Uterus (tissue), 4 donors: Measurements from ENCODE around the gene PEDS1. TPM values are rescaled to one million over a fixed set of nuclear protein-coding genes. Genes with fewer than 3 reads are reported as not detected.

Experiments used
- DNase-seq, 2 donors: peaks; one replicate each; pipeline ENCODE4 v3.0.0-alpha.2; 2019 to 2020
- H3K27ac ChIP-seq, 2 donors: fragments of 200-600 bp; sonication (generic); 1 replicate in 1 of 2; 2 replicates in 1 of 2; pipeline ENCODE4 v1.5.1; 2016 to 2018
- H3K27me3 ChIP-seq, 2 donors: fragments of 200-600 bp; sonication (generic); one replicate each; pipeline ENCODE4 v1.5.1; 2018 to 2019; ENCODE audit warnings: control low read depth in 1 of 2
- H3K36me3 ChIP-seq, 2 donors: fragments of 200-600 bp; sonication (generic); one replicate each; pipeline ENCODE4 v1.5.1; 2019; ENCODE audit warnings: control low read depth in 1 of 2
- H3K4me1 ChIP-seq, 2 donors: fragments of 200-600 bp; sonication (generic); one replicate each; pipeline ENCODE4 v1.5.1; 2018 to 2019; ENCODE audit warnings: control low read depth in 1 of 2
- H3K4me3 ChIP-seq, 2 donors: fragments of 200-600 bp; sonication (generic); 1 replicate in 1 of 2; 2 replicates in 1 of 2; pipeline ENCODE4 v1.5.1; 2018 to 2019; ENCODE audit warnings: mild to moderate bottlenecking in 1 of 2
- H3K9me3 ChIP-seq, 2 donors: fragments of 200-600 bp; sonication (generic); one replicate each; pipeline ENCODE4 v1.5.1; 2019; ENCODE audit warnings: control low read depth in 1 of 2
- POLR2A ChIP-seq, 2 donors: fragments of 450-650 bp; IDR thresholded peaks; one replicate each; pipeline ENCODE4 v1.6.1; 2016; ENCODE audit warnings: antibody characterized with exemption in 2 of 2, mild to moderate bottlenecking in 1 of 2, moderate library complexity in 1 of 2
- intact Hi-C: fragments of 100-400 bp; cut with DNase I; formaldehyde crosslinking; loops from one replicate; pipeline ENCODE4 v1.15.1; 2023; ENCODE audit warnings: low total_unique reads
- total RNA-seq, 4 donors: library from RNA; depleted of rRNA in 3 of 4; stranded (reverse); fragments of >200 nt in 3 of 4; gene quantifications; one replicate each; pipeline versions ENCODE4 v1.1.0 to v1.2.4, GENCODE V29; 2014 to 2023
- TF ChIP-seq, protein P1 (sequence below), 4 experiments: fragments of 200-600 bp in 2 of 4; fragments of 450-650 bp in 2 of 4; sonication (generic) in 2 of 4; IDR thresholded peaks; one replicate each; pipeline ENCODE4 v1.5.1; 2016 to 2019; ENCODE audit warnings: antibody characterized with exemption in 4 of 4, mild to moderate bottlenecking in 2 of 4, moderate library complexity in 1 of 4
- donor health status: DM: yes; HTN: yes; CAD: no.

The PEDS1 gene
- total RNA-seq, 4 donors from 2014 or later, result 1.5 to 19.8 (median 6.1) TPM

DNA sequence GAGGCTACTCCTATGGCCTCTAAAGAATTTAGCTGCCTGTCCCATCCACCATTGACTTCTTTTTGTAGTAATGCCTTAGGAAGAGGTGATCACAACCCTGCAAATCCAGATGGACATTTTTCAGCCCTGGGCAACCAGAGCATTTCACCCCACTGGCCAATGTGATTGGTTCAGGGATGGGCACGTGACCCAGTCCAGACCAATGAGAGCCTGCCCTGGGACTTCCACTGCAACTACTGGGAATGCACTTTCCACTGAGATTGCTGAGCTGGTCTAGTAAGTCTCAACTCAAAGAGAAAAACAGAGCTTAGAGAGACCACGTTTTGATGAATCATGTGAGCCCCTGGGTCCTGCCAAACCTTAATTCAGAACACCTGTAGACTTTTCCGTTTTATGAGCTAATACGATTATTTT, 31.7 kb downstream of the PEDS1 start:
- H3K9me3 ChIP-seq, result no peaks in the 10 kb centered on the region
- intact Hi-C loops, result loop anchor here (5.0 kb wide), 1 partner anchor 50 kb away; no protein-coding TSS in a partner anchor
- no peaks in the 10 kb centered on the region for H3K27me3 ChIP-seq
- no peak for DNase-seq
- H3K36me3 ChIP-seq, result no peaks in the 10 kb centered on the region
- TF ChIP-seq, protein P1, sequence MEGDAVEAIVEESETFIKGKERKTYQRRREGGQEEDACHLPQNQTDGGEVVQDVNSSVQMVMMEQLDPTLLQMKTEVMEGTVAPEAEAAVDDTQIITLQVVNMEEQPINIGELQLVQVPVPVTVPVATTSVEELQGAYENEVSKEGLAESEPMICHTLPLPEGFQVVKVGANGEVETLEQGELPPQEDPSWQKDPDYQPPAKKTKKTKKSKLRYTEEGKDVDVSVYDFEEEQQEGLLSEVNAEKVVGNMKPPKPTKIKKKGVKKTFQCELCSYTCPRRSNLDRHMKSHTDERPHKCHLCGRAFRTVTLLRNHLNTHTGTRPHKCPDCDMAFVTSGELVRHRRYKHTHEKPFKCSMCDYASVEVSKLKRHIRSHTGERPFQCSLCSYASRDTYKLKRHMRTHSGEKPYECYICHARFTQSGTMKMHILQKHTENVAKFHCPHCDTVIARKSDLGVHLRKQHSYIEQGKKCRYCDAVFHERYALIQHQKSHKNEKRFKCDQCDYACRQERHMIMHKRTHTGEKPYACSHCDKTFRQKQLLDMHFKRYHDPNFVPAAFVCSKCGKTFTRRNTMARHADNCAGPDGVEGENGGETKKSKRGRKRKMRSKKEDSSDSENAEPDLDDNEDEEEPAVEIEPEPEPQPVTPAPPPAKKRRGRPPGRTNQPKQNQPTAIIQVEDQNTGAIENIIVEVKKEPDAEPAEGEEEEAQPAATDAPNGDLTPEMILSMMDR (IDR thresholded peaks at IDR 0.05), result no peak
- no peak for TF ChIP-seq POLR2A (IDR thresholded peaks at IDR 0.05)
- H3K4me3 ChIP-seq, result no peak overlapping the region
- no peaks in the 10 kb centered on the region for H3K4me1 ChIP-seq
- peak overlapping the region in 1 of 2 donors; percentile 3 for H3K27ac ChIP-seq

DNA sequence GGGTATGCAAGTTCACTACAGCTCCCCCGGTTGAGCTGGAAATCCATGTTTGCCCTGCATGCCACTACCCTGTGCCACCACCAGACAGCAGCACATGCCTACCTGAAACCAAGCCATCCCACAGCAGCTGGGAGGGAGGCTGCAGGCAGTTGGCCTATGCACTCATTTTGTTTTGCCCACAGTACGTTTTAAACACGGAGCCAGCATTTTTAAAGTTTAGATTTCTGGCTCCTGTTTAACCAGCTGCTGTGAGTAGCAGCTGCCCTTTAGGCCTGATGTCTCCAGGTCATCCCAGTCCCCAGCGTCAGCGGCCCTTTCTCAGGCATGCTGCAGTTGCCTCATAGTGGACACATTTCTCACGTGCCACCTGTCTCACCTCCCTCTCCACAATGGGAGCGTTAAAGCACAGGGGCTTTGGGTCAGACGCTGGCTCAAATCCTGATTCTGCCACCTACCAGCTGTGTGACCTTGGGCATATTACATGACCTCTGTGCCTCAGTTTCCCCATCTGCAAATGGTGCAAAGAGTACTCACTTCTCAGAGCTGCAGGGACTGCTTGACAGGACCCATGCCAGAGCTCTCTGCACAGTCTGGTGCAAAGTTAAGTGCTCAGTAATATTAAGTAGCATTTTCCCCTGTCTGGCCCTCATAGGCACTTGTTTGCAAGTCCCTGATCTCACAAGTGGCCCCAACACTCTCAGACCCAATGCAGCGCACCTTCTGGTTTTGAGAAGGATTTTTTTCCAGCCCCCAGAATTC, 32.4 kb downstream of the PEDS1 start:
- intact Hi-C loops, result loop anchor here (5.0 kb wide), 1 partner anchor 51 kb away; no protein-coding TSS in a partner anchor
- H3K27ac ChIP-seq, result no peak overlapping the region
- no peaks in the 10 kb centered on the region for H3K9me3 ChIP-seq
- no peaks in the 10 kb centered on the region for H3K27me3 ChIP-seq
- H3K36me3 ChIP-seq, result no peaks in the 10 kb centered on the region
- TF ChIP-seq, protein P1 (IDR thresholded peaks at IDR 0.05), result peak; percentile 60 to 91 (median 74)
- no peak for TF ChIP-seq POLR2A (IDR thresholded peaks at IDR 0.05)
- no peaks in the 10 kb centered on the region for H3K4me1 ChIP-seq
- no peak for DNase-seq
- H3K4me3 ChIP-seq, result no peak overlapping the region

DNA sequence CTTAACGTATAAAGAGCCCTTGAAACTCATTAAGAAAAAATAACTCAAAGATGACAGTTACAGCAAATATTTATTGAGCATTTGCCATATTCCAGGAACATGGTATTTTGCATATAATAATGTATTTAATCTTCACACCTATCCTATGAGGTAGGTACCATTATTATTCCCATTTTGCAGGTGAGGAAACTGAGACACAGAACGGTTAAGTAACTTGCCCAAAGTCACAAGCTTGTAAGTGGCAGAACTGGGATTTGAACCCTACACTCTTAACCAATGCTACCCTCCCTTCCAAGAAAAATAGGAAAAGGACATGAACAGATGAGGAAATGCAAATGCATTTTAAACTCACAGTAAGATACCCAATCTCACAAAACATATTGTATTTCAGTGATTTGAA, 35.3 kb downstream of the PEDS1 start:
- H3K36me3 ChIP-seq, result no peaks in the 10 kb centered on the region
- TF ChIP-seq, protein P1 (IDR thresholded peaks at IDR 0.05), result no peak
- H3K4me1 ChIP-seq, result no peaks in the 10 kb centered on the region
- intact Hi-C loops, result no loop called here
- no peak overlapping the region for H3K4me3 ChIP-seq
- DNase-seq, result no peak
- H3K27ac ChIP-seq, result no peak overlapping the region
- H3K27me3 ChIP-seq, result no peaks in the 10 kb centered on the region
- H3K9me3 ChIP-seq, result no peaks in the 10 kb centered on the region

DNA sequence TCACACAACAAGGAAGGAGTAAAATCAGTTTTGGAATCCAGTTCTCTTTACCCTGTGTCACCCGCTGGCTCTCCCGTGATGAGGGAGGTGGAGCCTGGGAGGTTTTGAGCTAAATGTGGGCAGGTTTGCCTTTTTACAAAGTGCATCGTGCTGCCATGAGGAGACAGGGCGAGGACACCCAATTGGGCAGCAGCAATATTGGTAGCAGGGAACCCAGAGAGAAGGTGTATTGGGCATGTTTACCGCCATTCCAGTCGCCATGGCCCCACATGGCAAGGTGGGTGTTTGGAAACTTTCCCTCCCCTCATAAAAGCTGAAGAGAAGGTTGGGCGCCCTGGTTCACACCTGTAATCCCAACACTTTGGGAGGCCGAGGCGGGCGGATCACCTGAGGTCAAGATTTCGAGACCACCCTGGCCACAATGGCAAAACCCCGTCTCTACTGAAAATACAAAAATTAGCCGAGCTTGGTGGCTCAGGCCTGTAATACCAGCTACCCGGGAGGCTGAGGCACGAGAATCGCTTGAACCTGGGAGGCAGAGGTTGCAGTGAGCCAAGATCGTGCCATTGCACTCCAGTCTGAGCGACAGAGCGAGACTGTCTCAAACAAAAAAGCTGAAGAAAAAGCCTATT, 37.0 kb downstream of the PEDS1 start:
- H3K27ac ChIP-seq, result peak overlapping the region; percentile 59 to 74
- H3K4me1 ChIP-seq, result peaks cover 2 to 3% of the 10 kb centered on the region in 2 donors
- intact Hi-C loops, result no loop called here
- no peak for TF ChIP-seq POLR2A (IDR thresholded peaks at IDR 0.05)
- TF ChIP-seq, protein P1 (IDR thresholded peaks at IDR 0.05), result no peak
- no peaks in the 10 kb centered on the region for H3K36me3 ChIP-seq
- no peaks in the 10 kb centered on the region for H3K27me3 ChIP-seq
- DNase-seq, result no peak
- peak overlapping the region; percentile 33 to 37 for H3K4me3 ChIP-seq
- no peaks in the 10 kb centered on the region for H3K9me3 ChIP-seq
